Occipital lobe (tissue), 2 donors: ENCODE measurements around the gene SGF29. TPM values are rescaled to one million over a fixed set of nuclear protein-coding genes. Genes with fewer than 3 reads are reported as not detected.
A peak's percentile ranks its signal among the peaks of the same experiment; 100 is the strongest.
"Not testable (repeated sequence)": the region's sequence is repeated elsewhere in the genome, so short reads cannot be mapped to it uniquely, and the experiment has no call there.

Experiments
- DNase-seq: peaks from one replicate; lab custom pipeline; 2025; lab: John Stamatoyannopoulos, UW
- total RNA-seq: library from RNA; depleted of rRNA; stranded (reverse); fragments of >200 nt; gene quantifications from one replicate; pipeline ENCODE4 v1.2.3, GENCODE V29; 2014

The SGF29 gene
- total RNA-seq, 1 donor from 2014 or later: 10.8 TPM

DNA sequence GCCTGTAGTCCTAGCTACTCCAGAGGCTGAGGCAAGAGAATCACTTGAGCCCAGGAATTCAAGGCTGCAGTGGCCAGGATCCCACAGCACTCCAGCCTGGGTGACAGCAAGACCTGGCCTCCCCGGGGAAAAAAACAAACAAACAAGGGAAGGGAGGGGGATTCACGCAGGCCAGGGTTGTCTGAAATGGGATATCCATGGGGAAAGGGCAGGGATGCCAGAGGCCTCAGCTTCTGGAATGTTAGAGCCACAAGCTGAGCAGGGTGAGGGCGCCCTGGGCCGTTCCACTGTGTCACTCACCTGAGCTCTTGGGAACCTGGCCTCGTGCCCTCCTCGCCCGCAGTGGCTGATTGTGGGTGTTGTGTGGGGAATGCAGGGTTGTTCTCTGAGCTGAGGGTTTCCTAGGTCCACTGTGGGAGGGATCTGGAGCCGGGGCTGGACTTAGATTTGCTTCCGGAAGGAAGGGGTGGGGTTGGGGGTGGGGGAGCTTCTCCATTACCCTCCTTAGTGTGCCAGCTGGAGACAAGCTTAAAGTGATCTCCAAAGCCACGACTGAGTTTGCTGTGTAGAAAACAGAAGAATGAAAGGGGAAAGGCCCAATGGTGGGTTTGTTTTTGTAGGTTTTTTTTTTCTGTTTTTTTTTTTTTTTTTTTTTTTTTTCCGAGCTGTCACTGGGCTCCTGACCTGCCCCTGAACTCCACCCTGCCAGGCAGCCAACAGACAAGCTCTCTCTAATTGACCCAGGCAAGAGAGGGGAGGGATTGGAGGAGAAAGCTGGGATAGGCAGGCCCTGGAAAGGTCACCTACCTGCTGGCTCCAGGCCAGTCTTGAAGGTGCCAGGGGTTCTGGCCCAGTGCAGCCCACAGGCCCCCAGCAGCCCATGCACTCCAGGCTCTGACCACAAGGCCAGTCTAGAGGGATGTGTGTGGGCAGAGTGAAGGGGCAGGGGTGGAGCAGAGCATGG lies 56.2 kb downstream of the SGF29 start, which contains the start of gene SULT1A1:
Gene SULT1A1 (minus strand): TSS at position 414 of the 964 bp plus-strand sequence. CDS start 1,189 bp downstream, outside the sequence.
- DNase-seq: no peak

DNA sequence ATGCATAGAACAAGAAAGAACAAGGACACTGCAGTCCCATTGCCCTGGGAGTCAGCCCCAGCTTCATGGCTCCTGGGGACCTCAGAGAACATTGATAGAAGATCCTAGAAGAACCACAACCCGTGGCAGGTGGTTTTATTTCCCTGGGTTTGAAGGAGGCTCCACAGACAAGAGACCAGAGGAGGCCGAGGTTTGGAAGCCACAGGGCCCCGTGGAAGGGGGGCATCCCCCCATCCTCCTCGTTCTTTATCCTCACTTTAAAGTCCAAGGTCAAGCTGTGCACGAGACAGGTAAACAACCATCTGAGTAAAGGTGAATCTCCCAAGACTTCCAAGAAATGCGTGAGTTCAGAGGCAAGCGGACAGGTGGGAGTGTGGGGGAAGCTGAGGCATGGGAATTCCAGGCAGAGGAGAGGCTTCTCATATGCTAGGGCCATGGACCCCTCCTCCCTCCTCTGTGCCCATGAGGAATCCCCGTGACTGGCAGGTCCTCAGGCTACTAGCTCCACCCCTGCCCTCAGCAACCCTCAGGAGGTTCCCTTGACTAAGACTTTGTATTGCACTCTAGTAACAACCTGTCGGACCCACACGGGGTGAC lies 57.0 kb downstream of the SGF29 start:
- no peak for DNase-seq

DNA sequence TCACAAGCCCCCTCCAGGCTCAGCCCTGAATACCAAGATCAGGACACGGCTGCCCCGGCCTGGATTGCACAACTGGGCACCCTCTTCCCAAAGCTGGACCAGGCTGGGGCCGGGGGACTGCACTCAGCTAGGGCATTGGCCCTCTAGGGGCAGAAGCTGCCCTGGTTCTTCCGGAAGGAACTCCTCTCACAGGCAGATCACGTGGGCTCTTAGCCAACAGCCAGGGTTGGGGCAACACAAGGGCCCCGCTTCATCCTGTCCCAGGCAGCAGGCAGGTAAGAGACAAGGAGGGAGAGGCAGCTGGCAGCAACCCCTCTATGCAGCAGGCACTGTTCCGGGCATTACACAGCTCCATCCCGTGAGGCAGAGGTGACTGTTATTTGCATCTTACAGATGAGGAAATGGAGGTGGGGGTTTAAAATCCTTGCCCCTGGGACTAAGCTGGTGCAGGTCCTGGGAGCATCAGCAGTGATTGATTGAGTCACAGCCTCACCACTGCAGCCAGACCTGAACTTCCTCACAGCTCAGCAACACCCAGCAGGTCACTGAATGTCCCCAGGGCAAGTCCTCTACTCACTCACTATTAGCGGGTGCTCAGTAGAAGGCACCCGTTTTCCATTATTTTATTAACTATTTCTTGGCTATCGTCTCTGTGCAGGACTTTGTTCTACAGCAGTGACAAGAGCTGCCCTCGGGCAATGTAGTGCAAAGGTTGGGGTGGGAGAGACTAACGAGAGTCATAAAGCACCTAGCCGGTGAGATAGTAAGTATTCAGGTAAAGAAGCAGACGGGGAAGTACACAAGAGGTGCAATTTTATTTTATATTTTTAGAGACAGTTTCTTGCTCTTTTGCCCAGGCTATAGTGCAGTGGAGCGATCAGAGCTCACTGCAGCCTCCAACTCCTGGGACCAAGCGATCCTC lies 58.9 kb downstream of the SGF29 start:
- DNase-seq: not testable (repeated sequence)

DNA sequence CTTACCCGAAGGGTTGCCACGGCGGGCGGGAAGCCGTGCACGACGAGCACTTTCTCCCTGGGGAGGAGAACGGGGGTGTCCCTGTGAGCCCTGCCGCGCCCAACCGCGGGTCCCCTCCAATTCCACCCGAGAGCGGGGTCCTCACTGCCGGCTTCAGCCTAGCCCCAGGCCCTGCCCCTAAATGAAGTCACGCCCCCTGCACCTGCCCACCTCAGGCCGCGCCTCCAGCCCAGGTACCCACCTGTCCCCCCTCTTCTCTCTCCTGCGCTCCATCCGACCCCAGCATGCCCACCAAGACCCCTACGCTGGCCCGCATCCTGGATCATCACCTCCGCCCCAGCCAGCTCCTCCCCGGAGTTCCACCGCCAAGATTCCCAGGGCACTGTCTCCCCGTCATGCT lies 60.2 kb downstream of the SGF29 start:
- DNase-seq: not testable (repeated sequence)

DNA sequence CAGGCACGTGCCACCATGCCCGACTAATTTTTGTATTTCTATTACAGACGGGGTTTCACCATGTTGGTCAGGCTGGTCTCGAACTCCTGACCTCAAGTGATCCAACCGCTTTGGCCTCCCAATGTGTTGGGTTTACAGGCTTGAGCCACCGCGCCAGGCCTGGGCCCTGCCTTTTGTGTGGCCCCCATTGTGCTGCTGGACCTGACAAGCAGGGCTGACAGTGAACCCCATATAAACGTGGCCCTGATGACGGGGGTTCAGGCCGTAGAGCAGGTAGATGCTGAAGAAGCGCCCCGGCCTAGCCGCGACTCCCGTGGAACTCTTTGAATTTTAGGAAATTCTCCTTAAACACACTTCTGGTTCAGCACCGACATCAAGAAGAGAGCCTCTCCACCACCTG lies 60.8 kb downstream of the SGF29 start:
- not testable (repeated sequence) for DNase-seq

DNA sequence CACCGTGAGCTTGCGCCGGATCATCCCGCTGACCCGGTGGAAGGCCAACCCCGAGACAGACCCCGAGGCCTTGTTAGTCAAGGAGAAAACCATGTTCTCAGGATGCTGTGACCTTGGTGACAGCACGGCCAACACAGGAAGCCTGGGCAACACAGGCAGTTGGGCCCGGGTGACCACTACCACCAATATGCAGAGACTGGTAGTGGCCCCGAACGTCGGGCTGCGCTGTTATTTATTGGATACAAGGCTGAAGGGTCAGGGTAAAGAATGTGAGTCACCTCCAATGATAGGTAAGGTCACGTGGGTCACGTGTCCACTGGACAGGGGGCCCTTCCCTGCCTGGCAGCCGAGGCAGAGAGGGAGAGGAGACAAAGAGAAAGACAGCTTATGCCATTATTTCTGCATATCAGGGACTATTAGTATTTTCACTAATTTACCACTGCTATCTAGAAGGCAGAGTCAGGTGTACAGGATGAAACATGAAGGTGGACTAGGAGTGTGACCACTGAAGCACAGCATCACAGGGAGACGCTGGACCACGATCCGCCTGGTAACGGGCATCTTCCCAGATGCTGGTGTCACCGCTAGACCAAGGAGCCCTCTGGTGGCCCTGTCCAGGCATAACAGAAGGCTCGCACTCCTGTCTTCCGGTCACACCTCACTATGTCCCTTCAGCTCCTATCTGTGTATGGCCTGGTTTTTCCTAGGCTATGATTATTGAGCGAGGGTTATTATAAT lies 61.9 kb downstream of the SGF29 start:
- DNase-seq: peak; percentile 28

DNA sequence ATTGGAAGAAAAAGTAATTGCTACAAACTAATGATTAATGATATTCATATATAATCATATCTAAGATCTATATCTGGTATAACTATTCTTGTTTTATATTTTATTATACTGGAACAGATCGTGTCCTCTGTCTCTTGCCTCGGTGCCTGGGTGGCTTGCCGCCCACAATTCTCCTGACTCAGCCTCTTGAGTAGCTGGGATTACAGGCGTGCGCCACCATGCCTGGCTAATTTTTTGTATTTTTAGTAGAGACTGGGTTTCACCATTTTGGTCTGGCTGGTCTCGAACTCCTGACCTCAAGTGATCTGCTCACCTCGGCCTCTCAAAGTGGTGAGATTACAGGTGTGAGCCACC lies 62.5 kb downstream of the SGF29 start:
- DNase-seq: not testable (repeated sequence)

DNA sequence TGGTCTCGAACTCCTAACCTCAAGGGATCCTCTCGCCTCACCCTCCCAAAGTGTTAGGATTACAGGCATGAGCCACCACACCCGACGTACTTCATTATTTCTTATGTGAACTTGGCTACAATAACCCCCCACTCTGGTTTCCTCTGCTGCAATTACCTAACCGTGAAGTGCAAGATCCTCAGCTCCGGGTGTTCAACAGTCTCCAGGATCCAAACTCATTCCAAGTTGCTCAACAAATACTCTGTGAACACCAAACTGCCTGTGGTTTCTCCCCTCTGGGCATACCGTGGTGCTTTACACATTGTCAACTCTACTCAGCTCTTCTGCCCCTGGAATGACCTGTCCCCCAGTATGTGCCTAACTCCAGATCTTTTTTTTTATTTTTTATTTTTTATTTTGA lies 62.9 kb downstream of the SGF29 start:
- DNase-seq: no peak

DNA sequence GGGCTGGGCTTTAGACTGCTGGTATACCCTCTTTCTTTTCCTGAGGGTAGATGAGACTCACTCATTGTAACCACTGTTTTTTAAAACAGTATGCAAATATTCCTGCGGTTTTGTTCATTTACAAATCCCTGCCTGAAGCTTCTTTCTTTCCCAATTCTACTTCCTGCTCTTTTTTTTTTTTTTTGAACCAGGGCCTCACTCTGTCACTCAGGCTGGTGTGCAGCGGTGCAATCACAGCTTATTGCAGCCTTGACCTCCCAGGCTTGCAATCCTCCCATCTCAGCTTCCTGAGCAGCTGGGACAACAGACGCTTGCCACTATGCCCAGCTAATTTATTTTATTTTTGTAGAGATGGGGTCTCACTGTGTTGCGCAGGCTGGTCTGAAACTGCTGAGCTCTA lies 64.2 kb downstream of the SGF29 start:
- DNase-seq: no peak

DNA sequence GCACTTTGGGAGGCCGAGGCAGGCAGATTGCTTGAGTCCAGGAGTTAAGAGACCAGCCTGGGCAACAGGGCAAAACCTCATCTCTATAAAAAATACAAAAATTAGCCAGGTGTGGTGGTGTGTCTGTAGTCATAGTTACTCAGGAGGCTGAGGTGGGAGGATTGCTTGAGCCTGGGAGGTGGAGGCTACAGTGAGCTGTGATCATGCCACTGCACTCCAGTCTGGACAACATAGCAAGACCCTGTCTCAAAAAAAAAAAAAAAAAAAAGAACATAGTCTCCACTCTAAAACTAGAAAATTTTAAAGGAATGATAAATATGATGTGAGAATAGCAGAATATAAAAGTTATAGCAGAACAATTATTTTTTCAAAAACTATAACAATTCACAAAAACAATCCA lies 66.6 kb downstream of the SGF29 start:
- DNase-seq: not testable (repeated sequence)

DNA sequence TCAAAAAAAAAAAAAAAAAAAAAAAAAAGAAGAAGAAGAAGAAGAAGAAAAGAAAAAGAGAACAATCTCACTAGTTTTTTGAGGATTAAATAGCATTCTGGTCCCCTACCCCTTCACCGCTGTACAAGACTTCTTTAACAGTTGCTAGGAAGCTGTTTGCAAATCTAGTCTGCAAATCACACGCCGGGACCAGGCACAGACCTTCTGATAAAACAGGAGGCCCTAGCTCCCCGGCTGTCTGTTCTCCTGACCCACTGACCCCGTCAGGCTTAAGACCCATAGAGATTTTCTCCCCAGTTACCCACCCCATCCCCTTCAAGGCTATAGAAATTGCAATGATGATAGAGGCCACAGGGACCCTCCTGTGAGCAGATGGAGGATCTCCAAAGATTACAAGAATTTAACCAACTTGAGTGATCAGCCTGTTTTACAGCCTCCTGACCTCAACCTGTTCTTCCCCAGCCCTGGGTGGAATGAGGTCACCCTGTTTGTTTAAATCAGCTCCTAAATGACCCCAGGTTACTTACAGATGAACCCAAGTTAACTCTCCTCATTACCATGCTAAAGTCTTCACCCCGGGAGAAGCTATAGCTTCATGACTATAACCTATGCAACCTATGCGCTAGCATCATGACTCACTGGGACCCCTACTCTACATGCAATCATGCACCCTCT lies 67.9 kb downstream of the SGF29 start:
- no peak for DNase-seq

DNA sequence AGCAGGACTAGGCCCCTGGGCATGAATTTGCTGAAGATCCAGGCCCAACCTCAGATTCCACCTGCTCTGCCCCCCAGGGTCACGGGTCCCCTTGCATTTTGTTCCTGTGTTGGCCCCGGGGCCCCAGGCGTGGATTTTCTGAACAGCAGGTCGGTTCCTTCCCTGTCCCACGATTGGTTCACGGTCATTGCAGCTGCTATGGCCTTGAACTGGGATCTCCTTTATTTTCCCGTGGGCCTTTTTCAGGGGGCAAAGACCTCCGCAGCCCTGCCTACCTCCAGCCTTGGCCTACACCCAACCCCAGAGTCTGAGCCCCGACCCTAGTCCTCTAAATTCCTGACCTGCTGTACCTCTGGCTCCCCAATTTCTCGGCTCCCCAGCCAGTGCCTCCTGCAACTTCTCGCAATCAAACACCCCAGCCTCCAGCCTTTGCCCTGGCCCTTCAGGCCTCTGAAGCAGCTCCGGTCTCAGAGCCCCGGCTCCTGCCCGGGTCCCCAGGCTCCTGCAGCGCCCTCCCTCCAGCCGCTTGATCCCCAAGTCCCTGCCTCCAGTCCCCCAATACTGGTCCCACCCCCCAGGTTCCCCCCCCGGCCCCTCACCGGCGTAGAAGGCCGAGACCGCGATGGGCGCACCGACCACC lies 68.9 kb downstream of the SGF29 start:
- not testable (repeated sequence) for DNase-seq

DNA sequence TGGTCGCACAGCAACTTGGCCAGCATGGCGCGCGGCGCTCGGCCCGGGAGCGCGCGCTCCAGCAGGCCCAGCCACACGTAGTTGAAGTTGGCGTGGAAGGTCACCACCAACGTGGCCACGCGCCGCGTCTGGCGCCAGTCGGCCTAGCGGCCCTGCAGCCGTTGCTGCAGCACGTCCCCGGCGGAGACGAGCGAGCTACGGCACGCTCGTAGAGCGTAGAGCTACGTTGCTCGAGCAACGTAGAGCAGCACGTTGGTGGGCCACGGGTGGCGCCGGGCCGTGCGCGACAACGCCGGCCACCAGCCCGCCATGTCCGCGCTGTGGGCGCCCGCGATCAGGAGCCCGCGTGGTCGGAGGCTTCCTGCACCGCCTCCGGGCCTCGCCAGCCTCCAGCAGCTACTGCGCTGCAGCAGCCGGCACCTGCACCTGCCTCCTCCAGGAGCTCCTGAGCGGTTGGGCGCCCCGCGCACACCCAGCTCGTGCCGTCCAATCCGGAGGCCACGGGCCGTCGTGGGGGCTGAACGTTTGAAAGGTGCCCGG lies 69.5 kb downstream of the SGF29 start:
- DNase-seq: peak; percentile 71

DNA sequence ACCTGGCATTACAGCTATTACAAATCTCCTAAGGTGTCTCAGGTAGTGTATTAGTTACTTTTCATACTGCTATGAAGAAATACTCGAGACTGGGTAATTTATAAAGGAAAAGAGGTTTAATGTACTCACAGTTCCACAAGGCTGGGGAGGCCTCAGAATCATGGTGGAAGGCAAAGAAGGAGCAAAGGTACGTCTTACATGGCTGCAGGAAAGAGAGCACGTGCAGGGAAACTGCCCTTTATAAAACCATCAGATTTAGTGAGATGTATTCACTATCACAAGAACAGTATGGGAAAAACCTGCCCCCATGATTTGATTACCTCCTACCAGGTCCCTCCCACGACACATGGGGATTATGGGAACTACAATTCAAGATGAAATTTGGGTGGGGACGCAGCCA lies 77.2 kb downstream of the SGF29 start:
- DNase-seq: not testable (repeated sequence)

DNA sequence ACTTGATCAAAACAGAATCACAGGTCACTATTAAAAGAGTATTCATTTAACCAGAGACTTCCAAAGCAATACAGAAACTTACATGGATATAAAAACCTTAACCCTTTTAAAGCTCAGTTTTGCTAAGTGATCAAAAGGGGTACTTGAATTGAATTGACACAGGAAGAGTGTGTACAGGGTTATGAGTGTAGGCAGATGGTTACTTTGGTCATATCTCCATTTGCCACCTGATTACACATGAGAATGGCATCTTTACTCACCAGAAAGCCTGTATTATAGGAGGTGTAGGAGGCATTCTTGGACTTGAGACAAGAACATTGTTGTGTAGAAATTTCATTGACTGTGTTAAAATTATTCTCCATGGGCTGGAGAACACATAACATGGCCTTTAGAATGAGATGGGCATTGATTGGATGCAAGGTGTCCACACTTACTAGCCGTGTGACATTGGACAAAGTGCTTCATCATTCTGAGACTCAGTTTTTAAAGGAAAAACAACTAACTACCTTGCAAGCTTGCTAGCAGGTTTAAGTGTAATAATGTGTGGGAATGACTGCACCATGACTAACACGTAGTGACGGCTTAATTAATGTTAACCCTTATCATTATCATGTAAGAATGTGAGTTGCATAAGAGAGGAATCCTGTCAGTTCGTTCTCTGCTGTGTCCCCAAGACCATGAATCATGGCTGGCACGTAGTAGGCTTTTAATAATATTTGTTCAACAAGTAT lies 82.5 kb downstream of the SGF29 start:
- not testable (repeated sequence) for DNase-seq

DNA sequence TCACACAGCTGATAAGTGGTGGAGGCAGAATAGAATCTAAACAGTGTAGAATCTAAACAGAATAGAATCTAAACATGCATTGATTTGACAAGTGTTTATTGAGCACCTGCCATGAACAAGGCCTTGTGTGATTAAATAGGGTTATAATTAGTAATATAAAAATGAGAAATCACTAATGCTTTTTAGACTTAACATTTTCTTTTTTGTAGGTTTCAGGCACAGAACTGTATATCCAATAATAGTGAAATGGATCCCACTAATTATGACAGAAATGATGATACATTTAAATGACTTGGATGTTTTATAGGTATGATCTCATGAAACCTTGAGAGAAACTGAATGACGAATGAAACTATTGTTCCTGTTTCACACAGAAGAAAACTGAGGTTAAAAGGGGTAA lies 84.0 kb downstream of the SGF29 start, which contains the start of gene NPIPB8:
Gene NPIPB8 (plus strand): TSS at position 301 of the 400 bp plus-strand sequence. CDS start 296 bp downstream, outside the sequence.
- not testable (repeated sequence) for DNase-seq

DNA sequence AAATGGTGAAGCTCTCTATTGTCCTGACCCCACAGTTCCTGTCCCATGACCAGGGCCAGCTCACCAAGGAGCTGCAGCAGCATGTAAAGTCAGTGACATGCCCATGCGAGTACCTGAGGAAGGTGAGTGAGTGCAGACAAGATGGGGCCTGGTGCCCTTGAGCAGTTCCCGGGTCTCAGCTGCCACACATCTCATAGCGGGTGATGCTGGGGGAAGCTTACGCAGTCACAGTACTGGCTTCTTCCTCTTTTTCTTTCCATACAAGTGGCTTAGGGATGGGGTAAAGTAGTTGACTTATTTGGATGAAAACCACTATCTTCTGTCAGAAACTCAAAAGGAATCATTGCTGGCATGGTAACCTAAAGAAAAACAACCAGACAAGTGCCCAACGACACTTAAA lies 84.6 kb downstream of the SGF29 start:
- DNase-seq: not testable (repeated sequence)

DNA sequence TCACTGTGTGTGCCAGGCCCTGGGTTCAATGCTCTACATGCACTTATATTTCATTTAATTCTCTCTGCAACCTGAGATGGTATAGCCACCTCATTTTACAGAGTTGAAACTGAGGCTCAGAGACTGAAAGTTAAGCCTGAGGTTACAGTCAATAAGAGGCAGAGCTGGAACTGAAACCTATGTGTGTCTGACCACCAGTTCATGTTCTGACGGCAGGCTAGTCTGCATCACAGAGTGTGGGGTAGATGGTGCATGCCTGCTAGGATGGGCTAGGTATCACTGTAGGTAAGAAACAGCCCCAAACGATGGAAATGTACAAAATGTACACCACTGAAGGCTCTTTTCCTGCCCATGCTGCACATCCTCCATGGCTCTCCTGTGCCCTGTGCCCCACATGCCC lies 86.2 kb downstream of the SGF29 start:
- DNase-seq: not testable (repeated sequence)
